HEK293T (cell line): ENCODE data around the gene MARF1.

Experiments
- CTCF ChIA-PET: fragments of 350-600 bp; formaldehyde crosslinking; extraction: SDS; loops from one replicate; lab custom pipeline; 2021; ENCODE audit warnings: antibody characterized with exemption, inconsistent platforms; lab: Yijun Ruan, JAX
- POLR2A ChIA-PET: fragments of 350-600 bp; formaldehyde crosslinking; extraction: SDS; loops from one replicate; lab custom pipeline; 2020; ENCODE audit warnings: antibody characterized with exemption, inconsistent platforms; lab: Yijun Ruan, JAX
- DNase-seq: peaks from one replicate; pipeline ENCODE4 v3.0.0; 2012; ENCODE audit warnings: mixed read lengths; ENCODE audit errors: extremely low spot score
- ARNT ChIP-seq: fragments of 450-650 bp; IDR thresholded peaks from 2 replicates; pipeline ENCODE4 v1.6.1; 2017; ENCODE audit warnings: mild to moderate bottlenecking
- BHLHE40 ChIP-seq: fragments of 450-650 bp; IDR thresholded peaks from 2 replicates; pipeline ENCODE4 v1.6.1; 2016; ENCODE audit warnings: mild to moderate bottlenecking, moderate library complexity, borderline replicate concordance
- CTBP1 ChIP-seq: fragments of 450-650 bp; IDR thresholded peaks from 2 replicates; pipeline ENCODE4 v1.6.1; 2016; ENCODE audit warnings: borderline replicate concordance
- ELF4 ChIP-seq: fragments of 450-650 bp; IDR thresholded peaks from 2 replicates; pipeline ENCODE4 v1.6.1; 2017; ENCODE audit warnings: antibody characterized with exemption
- FOXA1 ChIP-seq: fragments of 450-650 bp; IDR thresholded peaks from 2 replicates; pipeline ENCODE4 v1.6.1; 2016; ENCODE audit warnings: mild to moderate bottlenecking
- FOXK2 ChIP-seq: fragments of 450-650 bp; IDR thresholded peaks from 2 replicates; pipeline ENCODE4 v1.6.1; 2016; ENCODE audit warnings: mild to moderate bottlenecking
- FOXM1 ChIP-seq: fragments of 450-650 bp; IDR thresholded peaks from 2 replicates; pipeline ENCODE4 v1.6.1; 2017; ENCODE audit warnings: mild to moderate bottlenecking, borderline replicate concordance
- HDGF ChIP-seq: fragments of 450-650 bp; IDR thresholded peaks from 2 replicates; pipeline ENCODE4 v1.6.1; 2017; ENCODE audit warnings: antibody characterized with exemption, borderline replicate concordance
- L3MBTL2 ChIP-seq: fragments of 450-650 bp; conservative IDR thresholded peaks from 2 replicates; pipeline ENCODE4 v1.6.1; 2016; ENCODE audit warnings: mild to moderate bottlenecking
- LEF1 ChIP-seq: fragments of 450-650 bp; IDR thresholded peaks from 2 replicates; pipeline ENCODE4 v1.6.1; 2017; ENCODE audit warnings: mild to moderate bottlenecking, borderline replicate concordance
- NFRKB ChIP-seq: fragments of 450-650 bp; IDR thresholded peaks from 2 replicates; pipeline ENCODE4 v1.6.1; 2016; ENCODE audit warnings: mild to moderate bottlenecking, moderate library complexity
- SP1 ChIP-seq: fragments of 450-650 bp; IDR thresholded peaks from 2 replicates; pipeline ENCODE4 v1.6.1; 2017
- SUZ12 ChIP-seq: fragments of 450-650 bp; IDR thresholded peaks from 2 replicates; pipeline ENCODE4 v1.6.1; 2016; ENCODE audit warnings: mild to moderate bottlenecking
- TARDBP ChIP-seq: fragments of 450-650 bp; IDR thresholded peaks from 2 replicates; pipeline ENCODE4 v1.6.1; 2016
- ZNF384 ChIP-seq: fragments of 450-650 bp; IDR thresholded peaks from 2 replicates; pipeline ENCODE4 v1.6.1; 2016
- TF ChIP-seq, protein P1 (sequence below): fragments of 450-650 bp; IDR thresholded peaks from 2 replicates; pipeline ENCODE4 v1.6.1; 2016

The MARF1 gene

DNA sequence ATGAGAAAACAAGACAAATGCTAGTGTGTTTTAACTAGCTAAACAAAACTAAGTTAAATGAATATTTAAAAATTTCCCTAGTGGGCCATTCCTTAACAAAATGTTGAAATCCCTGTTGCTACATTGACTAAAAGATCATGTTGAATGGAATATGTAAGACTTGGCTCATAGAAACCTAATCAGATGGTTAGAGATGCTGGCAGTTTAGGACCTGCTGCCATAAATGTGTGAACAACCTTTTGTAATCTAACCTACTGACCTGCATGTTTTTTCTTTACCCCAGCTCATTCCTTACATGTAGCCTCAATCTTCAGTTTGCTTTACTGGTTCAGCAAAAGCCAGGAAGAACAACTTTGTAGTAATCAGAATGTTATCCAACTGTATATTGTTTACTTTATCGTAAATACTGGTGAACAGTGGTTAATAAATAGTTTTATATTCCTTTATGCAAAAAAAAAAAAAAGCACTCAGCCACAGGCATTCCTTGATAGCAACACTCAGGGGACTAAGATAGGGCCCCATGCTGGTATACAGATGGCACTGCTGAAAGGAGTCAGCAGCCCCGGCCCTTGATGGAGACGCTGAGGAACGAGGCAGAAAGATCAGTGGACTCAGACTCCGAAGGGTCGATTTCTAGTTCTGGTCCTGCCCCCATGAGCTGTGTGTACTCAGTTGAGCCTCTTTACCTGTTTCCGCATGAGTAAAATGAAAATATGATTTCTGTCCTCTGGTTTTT lies 78.2 kb downstream of the MARF1 start:
- ChIA-PET CTCF (no interaction called here), POLR2A (no interaction called here)
- DNase-seq = no peak

DNA sequence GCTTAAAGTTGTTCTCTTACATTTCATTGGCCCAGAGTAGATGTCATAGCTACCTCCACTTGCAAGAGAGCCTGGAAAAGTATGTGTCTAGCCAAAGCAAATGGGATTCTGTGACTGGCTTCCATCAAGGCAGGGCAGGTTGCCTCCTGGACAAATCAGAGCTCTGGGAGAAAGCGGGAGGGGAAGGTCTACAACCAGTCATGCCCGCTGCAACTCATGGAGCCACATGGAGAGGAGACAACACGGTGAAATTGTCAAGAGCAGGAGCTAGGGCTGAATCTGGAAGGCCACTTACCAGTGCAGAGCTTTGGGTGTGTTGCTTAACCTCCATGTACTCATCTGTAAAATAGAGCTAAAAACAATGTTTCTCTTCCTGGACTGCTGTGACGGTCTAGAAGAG lies 83.8 kb downstream of the MARF1 start:
- ChIA-PET CTCF (interaction anchor here (0.5 to 1.6 kb wide), 2 partner anchors 8 to 200 kb away, joined by 3 to 6 read pairs; no protein-coding TSS in a partner anchor), POLR2A (no interaction called here)
- no peak for DNase-seq
- TF ChIP-seq ARNT = no peak
- no peak for TF ChIP-seq SUZ12
- TF ChIP-seq BHLHE40 = no peak
- no peak for TF ChIP-seq CTBP1
- TF ChIP-seq ZNF384 = no peak
- no peak for TF ChIP-seq FOXA1
- TF ChIP-seq HDGF = no peak
- TF ChIP-seq L3MBTL2 = no peak
- TF ChIP-seq FOXK2 = no peak
- TF ChIP-seq LEF1 = no peak
- no peak for TF ChIP-seq SP1
- TF ChIP-seq NFRKB = no peak
- TF ChIP-seq ELF4 = no peak
- no peak for TF ChIP-seq TARDBP
- TF ChIP-seq FOXM1 = no peak
- TF ChIP-seq, protein P1, sequence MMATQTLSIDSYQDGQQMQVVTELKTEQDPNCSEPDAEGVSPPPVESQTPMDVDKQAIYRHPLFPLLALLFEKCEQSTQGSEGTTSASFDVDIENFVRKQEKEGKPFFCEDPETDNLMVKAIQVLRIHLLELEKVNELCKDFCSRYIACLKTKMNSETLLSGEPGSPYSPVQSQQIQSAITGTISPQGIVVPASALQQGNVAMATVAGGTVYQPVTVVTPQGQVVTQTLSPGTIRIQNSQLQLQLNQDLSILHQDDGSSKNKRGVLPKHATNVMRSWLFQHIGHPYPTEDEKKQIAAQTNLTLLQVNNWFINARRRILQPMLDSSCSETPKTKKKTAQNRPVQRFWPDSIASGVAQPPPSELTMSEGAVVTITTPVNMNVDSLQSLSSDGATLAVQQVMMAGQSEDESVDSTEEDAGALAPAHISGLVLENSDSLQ = no peak

More for the DNA sequence above, 78.2 kb downstream of the MARF1 start:
- TF ChIP-seq FOXM1 (no peak), TARDBP (no peak), L3MBTL2 (no peak), ARNT (no peak), FOXK2 (no peak), BHLHE40 (no peak), SP1 (no peak), LEF1 (no peak), SUZ12 (no peak), HDGF (no peak), NFRKB (no peak), CTBP1 (no peak), ZNF384 (no peak), ELF4 (no peak), FOXA1 (no peak)
- TF ChIP-seq, protein P1 = no peak

DNA sequence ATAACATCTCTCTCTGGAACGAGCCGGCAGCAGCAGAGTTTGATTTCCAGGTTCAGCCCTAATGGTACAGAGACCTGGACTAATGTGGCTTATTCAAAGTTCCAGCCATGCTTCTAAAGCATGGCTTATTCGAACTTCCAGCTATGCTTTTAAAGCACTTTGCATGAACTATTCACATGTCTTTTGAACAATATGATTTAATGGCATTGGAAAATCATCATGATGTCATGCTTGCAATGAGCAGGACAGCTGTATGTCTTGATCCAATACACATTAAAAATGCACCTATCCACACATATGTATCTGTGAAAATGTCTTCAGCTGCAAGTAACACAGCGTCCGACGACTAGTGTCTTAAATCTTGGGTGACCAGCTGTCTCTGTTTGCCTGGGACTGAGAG lies 85.7 kb downstream of the MARF1 start:
- no peak for TF ChIP-seq FOXM1
- no peak for TF ChIP-seq ARNT
- no peak for TF ChIP-seq SP1
- no peak for TF ChIP-seq HDGF
- TF ChIP-seq FOXK2 = no peak
- POLR2A ChIA-PET = no interaction called here
- CTCF ChIA-PET = interaction anchor here (0.6 kb wide), 1 partner anchor 15 kb away, joined by 11 read pairs; no protein-coding TSS in a partner anchor
- DNase-seq = no peak

DNA sequence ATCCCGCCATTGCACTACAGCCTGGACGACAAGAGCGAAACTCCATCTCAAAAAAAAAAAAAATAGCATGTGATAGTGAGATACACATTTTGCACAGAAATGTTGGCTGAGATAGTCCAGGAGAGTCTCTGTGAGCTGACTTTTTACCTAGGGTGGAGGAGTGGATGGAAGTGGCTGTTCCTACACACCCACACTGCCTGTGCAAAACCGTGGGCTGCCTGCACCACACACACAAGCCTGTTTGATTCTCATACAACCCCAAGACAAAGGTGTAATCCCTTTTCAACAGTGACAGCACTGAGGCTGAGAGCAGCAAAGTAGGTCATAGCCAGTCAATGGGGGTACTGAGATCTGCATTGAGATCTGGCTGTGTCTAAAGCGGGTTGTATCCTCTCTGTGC lies 86.8 kb downstream of the MARF1 start:
- CTCF ChIA-PET = no interaction called here
- no peak for DNase-seq
- no peak for TF ChIP-seq FOXM1
- no peak for TF ChIP-seq FOXA1
- no peak for TF ChIP-seq HDGF
- TF ChIP-seq ZNF384 = no peak
- no peak for TF ChIP-seq ELF4
- TF ChIP-seq SP1 = no peak
- no peak for TF ChIP-seq NFRKB
- TF ChIP-seq LEF1 = no peak
- TF ChIP-seq, protein P1 = no peak
- TF ChIP-seq L3MBTL2 = no peak
- no peak for TF ChIP-seq BHLHE40
- TF ChIP-seq CTBP1 = no peak
- no peak for TF ChIP-seq FOXK2
- TF ChIP-seq SUZ12 = no peak
- TF ChIP-seq ARNT = no peak
- TF ChIP-seq TARDBP = no peak
- POLR2A ChIA-PET = no interaction called here

DNA sequence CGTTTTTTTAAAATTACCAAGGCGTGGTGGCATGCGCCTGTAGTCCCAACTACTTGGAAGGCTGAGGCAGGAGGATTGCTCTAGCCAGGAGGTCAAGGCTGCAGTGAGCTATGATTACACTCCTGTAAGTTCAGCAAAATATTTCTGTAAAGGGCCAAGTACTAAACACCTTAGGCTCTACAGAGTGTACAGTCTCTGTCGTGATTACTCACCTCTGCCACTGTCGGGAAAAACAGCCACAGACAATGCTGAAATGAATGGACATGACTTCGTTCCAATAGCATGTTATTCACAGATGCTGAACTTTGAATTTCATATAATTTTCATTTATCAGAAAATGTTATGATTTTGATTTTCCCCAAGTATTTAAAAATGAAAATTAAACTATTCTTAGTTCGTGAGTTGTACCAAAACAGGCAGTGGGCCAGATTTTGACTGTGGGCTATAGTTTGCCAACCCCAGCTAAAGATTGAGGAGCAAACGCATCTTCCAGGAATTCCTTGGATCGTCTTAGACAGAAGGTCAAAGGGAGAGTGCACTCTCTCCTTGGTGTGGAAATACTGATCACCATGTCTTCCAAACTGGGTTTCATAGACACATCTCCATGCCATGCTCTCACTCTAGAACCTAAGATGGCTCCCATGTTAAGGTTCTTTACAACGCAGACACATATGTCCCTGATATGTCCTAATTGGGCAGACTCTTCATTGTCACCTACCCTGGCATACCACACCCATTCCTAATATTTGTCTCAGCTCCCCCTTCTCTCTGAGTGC lies 89.5 kb downstream of the MARF1 start:
- POLR2A ChIA-PET = no interaction called here
- CTCF ChIA-PET = no interaction called here
- DNase-seq = no peak
- TF ChIP-seq ARNT = no peak
- no peak for TF ChIP-seq HDGF
- no peak for TF ChIP-seq L3MBTL2
- TF ChIP-seq ZNF384 = no peak
- no peak for TF ChIP-seq CTBP1

DNA sequence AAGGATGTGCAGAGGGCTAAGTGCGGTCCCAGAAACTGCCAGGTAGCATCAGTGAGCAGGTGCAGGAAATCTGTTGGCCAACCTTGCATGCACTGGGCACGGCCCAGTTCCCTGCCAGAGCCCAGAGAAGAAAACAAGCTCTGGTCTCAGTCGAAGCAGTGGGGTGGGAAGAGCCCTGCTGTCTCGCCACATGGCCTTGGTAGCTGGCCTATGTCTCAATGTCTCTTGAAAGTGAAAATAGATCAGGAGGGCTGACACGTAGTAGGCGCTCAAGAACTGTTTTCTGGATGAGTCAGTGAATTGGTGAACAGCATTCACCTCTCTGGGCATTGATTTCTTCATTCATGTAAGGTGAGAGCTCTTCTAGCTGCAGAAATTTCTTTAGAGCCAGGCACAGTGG lies 90.4 kb downstream of the MARF1 start:
- DNase-seq = no peak
- CTCF ChIA-PET = no interaction called here
- POLR2A ChIA-PET = no interaction called here
- TF ChIP-seq LEF1 (no peak), TARDBP (no peak), NFRKB (no peak), FOXK2 (no peak), CTBP1 (no peak), BHLHE40 (no peak), ARNT (no peak), FOXM1 (no peak), SP1 (no peak), SUZ12 (no peak), ELF4 (no peak)
- TF ChIP-seq, protein P1 = no peak
